Stomach smooth muscle (tissue), 2 donors: ENCODE measurements around the gene LRMDA.

Experiments
- H3K27ac ChIP-seq: one replicate; pipeline ENCODE4 v1.7.0; 2013; ENCODE audit warnings: mild to moderate bottlenecking, low read length, inconsistent platforms
- H3K27me3 ChIP-seq, 2 donors: one replicate each; pipeline ENCODE4 v1.7.0; 2013; ENCODE audit warnings: low read length in 2 of 2; ENCODE audit not compliant: insufficient read depth in 2 of 2, control insufficient read depth in 1 of 2
- H3K36me3 ChIP-seq, 2 donors: one replicate each; pipeline ENCODE4 v1.7.0; 2013; ENCODE audit warnings: low read length in 2 of 2; ENCODE audit not compliant: control insufficient read depth in 2 of 2, insufficient read depth in 2 of 2
- H3K4me1 ChIP-seq: one replicate; pipeline ENCODE4 v1.7.0; 2013; ENCODE audit warnings: low read length; ENCODE audit not compliant: control insufficient read depth, insufficient read depth
- H3K4me3 ChIP-seq, 2 donors: one replicate each; pipeline ENCODE4 v1.7.0; 2013; ENCODE audit warnings: low read length in 2 of 2
- H3K9ac ChIP-seq, 2 donors: one replicate each; pipeline ENCODE4 v1.7.0; 2013; ENCODE audit warnings: low read length in 2 of 2, mild to moderate bottlenecking in 1 of 2
- H3K9me3 ChIP-seq, 2 donors: one replicate each; pipeline ENCODE4 v1.7.0; 2013; ENCODE audit warnings: low read length in 2 of 2; ENCODE audit not compliant: control insufficient read depth in 2 of 2
- donor health status: healthy.
- donor health status: Pancreatic carcinoma.

The LRMDA gene

GRCh38 chr10:75431180-75432111 lies at the start of gene LRMDA:
TSS of gene LRMDA (plus strand) at chr10:75431624.
- no peaks in the 10 kb centered on the region for H3K9me3 ChIP-seq

GRCh38 chr10:75386128-75386527 lies 45.3 kb upstream of the LRMDA start:
- Histone ChIP-seq H3K9ac (no peak overlapping the region), H3K27me3 (no peaks in the 10 kb centered on the region), H3K27ac (no peak overlapping the region), H3K4me1 (no peaks in the 10 kb centered on the region), H3K4me3 (no peak overlapping the region), H3K9me3 (peaks cover 8 to 16% of the 10 kb centered on the region in 2 donors), H3K36me3 (no peaks in the 10 kb centered on the region)

More at GRCh38 chr10:75431180-75432111, at the start of gene LRMDA:
- H3K27ac ChIP-seq: peak within 1 kb of the TSS; percentile 24
- peaks cover 0 to 7% of the 10 kb centered on the region in 2 donors for H3K27me3 ChIP-seq
- H3K9ac ChIP-seq: peak within 1 kb of the TSS; percentile 14 to 51
- peaks cover 20% of the 10 kb centered on the region for H3K4me1 ChIP-seq
- H3K4me3 ChIP-seq: peak within 1 kb of the TSS; percentile 46 to 76
- no peaks in the 10 kb centered on the region for H3K36me3 ChIP-seq

- Histone ChIP-seq H3K27ac (no peak overlapping the region), H3K36me3 (no peaks in the 10 kb centered on the region), H3K27me3 (no peaks in the 10 kb centered on the region), H3K9ac (no peak overlapping the region), H3K4me1 (no peaks in the 10 kb centered on the region), H3K9me3 (peaks cover 8 to 16% of the 10 kb centered on the region in 2 donors), H3K4me3 (no peak overlapping the region)
These were observed 43.3 kb upstream of the LRMDA start for GRCh38 chr10:75388082-75388481.

GRCh38 chr10:75390178-75390577 lies 41.2 kb upstream of the LRMDA start:
- H3K4me3 ChIP-seq: no peak overlapping the region
- H3K27me3 ChIP-seq: no peaks in the 10 kb centered on the region

GRCh38 chr10:75392271-75392670 lies 39.2 kb upstream of the LRMDA start:
- H3K9me3 ChIP-seq: no peaks in the 10 kb centered on the region
- no peak overlapping the region for H3K4me3 ChIP-seq
- H3K9ac ChIP-seq: no peak overlapping the region
- no peak overlapping the region for H3K27ac ChIP-seq
- no peaks in the 10 kb centered on the region for H3K27me3 ChIP-seq
- peaks cover 17% of the 10 kb centered on the region for H3K4me1 ChIP-seq
- H3K36me3 ChIP-seq: no peaks in the 10 kb centered on the region

More at GRCh38 chr10:75390178-75390577, 41.2 kb upstream of the LRMDA start:
- Histone ChIP-seq H3K9ac (no peak overlapping the region), H3K9me3 (peaks cover 8 to 11% of the 10 kb centered on the region in 2 donors), H3K27ac (no peak overlapping the region), H3K36me3 (no peaks in the 10 kb centered on the region), H3K4me1 (peaks cover 9% of the 10 kb centered on the region)

GRCh38 chr10:75392744-75393143 lies 38.7 kb upstream of the LRMDA start:
- Histone ChIP-seq H3K4me1 (peaks cover 17% of the 10 kb centered on the region), H3K27me3 (no peaks in the 10 kb centered on the region), H3K27ac (no peak overlapping the region), H3K9ac (no peak overlapping the region), H3K36me3 (no peaks in the 10 kb centered on the region), H3K4me3 (no peak overlapping the region), H3K9me3 (no peaks in the 10 kb centered on the region)

- Histone ChIP-seq H3K4me3 (no peak overlapping the region), H3K27ac (no peak overlapping the region), H3K4me1 (peaks cover 25% of the 10 kb centered on the region), H3K9ac (no peak overlapping the region), H3K27me3 (no peaks in the 10 kb centered on the region), H3K9me3 (no peaks in the 10 kb centered on the region), H3K36me3 (no peaks in the 10 kb centered on the region)
These were observed 37.2 kb upstream of the LRMDA start for GRCh38 chr10:75394221-75394620.

- H3K9ac ChIP-seq: peak overlapping the region in 1 of 2 donors; percentile 16
- H3K36me3 ChIP-seq: no peaks in the 10 kb centered on the region
- peak overlapping the region; percentile 20 to 68 for H3K4me3 ChIP-seq
- H3K27me3 ChIP-seq: no peaks in the 10 kb centered on the region
- no peaks in the 10 kb centered on the region for H3K9me3 ChIP-seq
- H3K4me1 ChIP-seq: peaks cover 31% of the 10 kb centered on the region
- H3K27ac ChIP-seq: peak overlapping the region; percentile 18
These were observed 36.1 kb upstream of the LRMDA start for GRCh38 chr10:75395066-75395931.

- no peaks in the 10 kb centered on the region for H3K27me3 ChIP-seq
- no peaks in the 10 kb centered on the region for H3K9me3 ChIP-seq
- H3K4me3 ChIP-seq: peak overlapping the region; percentile 46 to 66
- peaks cover 31% of the 10 kb centered on the region for H3K4me1 ChIP-seq
- H3K9ac ChIP-seq: peak overlapping the region in 1 of 2 donors; percentile 22
- no peaks in the 10 kb centered on the region for H3K36me3 ChIP-seq
- peak overlapping the region; percentile 18 for H3K27ac ChIP-seq
These were observed 35.3 kb upstream of the LRMDA start for GRCh38 chr10:75395932-75396630.
